H9 (cell line): ENCODE results near the gene SEC14L5. TPM values are rescaled to one million over a fixed set of nuclear protein-coding genes. Genes with fewer than 3 reads are reported as not detected.

Source experiments
- DNase-seq: peaks from one replicate; pipeline ENCODE4 v3.0.0-alpha.2; 2017
- H2AFZ ChIP-seq: one replicate; pipeline ENCODE4 v1.6.1; 2013; ENCODE audit warnings: mild to moderate bottlenecking, low read length, control low read depth, moderate library complexity
- H2AK5ac ChIP-seq: 2 replicates; pipeline ENCODE4 v1.6.1; 2013; ENCODE audit warnings: low read length, control low read depth, mixed read lengths; ENCODE audit not compliant: insufficient read length
- H2BK120ac ChIP-seq: one replicate; pipeline ENCODE4 v1.6.1; 2013; ENCODE audit warnings: low read depth, mild to moderate bottlenecking, low read length, control low read depth, inconsistent platforms; ENCODE audit not compliant: poor library complexity, severe bottlenecking
- H2BK12ac ChIP-seq: 2 replicates; pipeline ENCODE4 v1.6.1; 2013; ENCODE audit warnings: low read length, control low read depth, mixed read lengths, low read depth; ENCODE audit not compliant: insufficient read length
- H2BK15ac ChIP-seq: 2 replicates; pipeline ENCODE4 v1.6.1; 2013; ENCODE audit warnings: low read depth, low read length, control low read depth
- H2BK20ac ChIP-seq: one replicate; pipeline ENCODE4 v1.6.1; 2013; ENCODE audit warnings: low read depth, mild to moderate bottlenecking, low read length, control low read depth, inconsistent platforms; ENCODE audit not compliant: poor library complexity, severe bottlenecking
- H2BK5ac ChIP-seq: 2 replicates; pipeline ENCODE4 v1.6.1; 2013; ENCODE audit warnings: low read length, control low read depth, mixed read lengths; ENCODE audit not compliant: insufficient read length
- H3K14ac ChIP-seq: 2 replicates; pipeline ENCODE4 v1.6.1; 2013; ENCODE audit warnings: low read length, control low read depth; ENCODE audit not compliant: insufficient read depth
- H3K18ac ChIP-seq: 2 replicates; pipeline ENCODE4 v1.6.1; 2013; ENCODE audit warnings: low read depth, mild to moderate bottlenecking, mixed read lengths, low read length, control low read depth; ENCODE audit not compliant: insufficient read length
- H3K23ac ChIP-seq: 2 replicates; pipeline ENCODE4 v1.6.1; 2013; ENCODE audit warnings: low read length, control low read depth, mixed read lengths, low read depth; ENCODE audit not compliant: insufficient read length
- H3K23me2 ChIP-seq: 2 replicates; pipeline ENCODE4 v1.6.1; 2013; ENCODE audit warnings: low read depth, mild to moderate bottlenecking, mixed read lengths, low read length, control low read depth; ENCODE audit not compliant: insufficient read length, poor library complexity, severe bottlenecking
- H3K27ac ChIP-seq: 2 replicates; pipeline ENCODE4 v1.5.1; 2013; ENCODE audit warnings: low read length, control low read depth, mixed read lengths, low read depth; ENCODE audit not compliant: insufficient read length
- H3K27me3 ChIP-seq: 2 replicates; pipeline ENCODE4 v1.6.1; 2013; ENCODE audit warnings: low read length, control low read depth, inconsistent platforms; ENCODE audit not compliant: insufficient read depth
- H3K4ac ChIP-seq: 2 replicates; pipeline ENCODE4 v1.6.1; 2013; ENCODE audit warnings: low read depth, mild to moderate bottlenecking, control low read depth, inconsistent platforms, low read length, moderate library complexity
- H3K4me1 ChIP-seq: 2 replicates; pipeline ENCODE4 v1.6.1; 2013; ENCODE audit warnings: low read length, control low read depth, inconsistent platforms; ENCODE audit not compliant: insufficient read depth
- H3K4me2 ChIP-seq: 2 replicates; pipeline ENCODE4 v1.6.1; 2013; ENCODE audit warnings: low read length, control low read depth, mixed read lengths; ENCODE audit not compliant: insufficient read length, insufficient read depth
- H3K56ac ChIP-seq: 2 replicates; pipeline ENCODE4 v1.6.1; 2013; ENCODE audit warnings: low read depth, mild to moderate bottlenecking, mixed read lengths, low read length, control low read depth; ENCODE audit not compliant: insufficient read length
- H3K79me1 ChIP-seq: 2 replicates; pipeline ENCODE4 v1.6.1; 2013; ENCODE audit warnings: low read depth, mild to moderate bottlenecking, moderate library complexity, low read length, control low read depth, inconsistent platforms; ENCODE audit not compliant: insufficient read depth, poor library complexity, severe bottlenecking
- H3K79me2 ChIP-seq: 2 replicates; pipeline ENCODE4 v1.6.1; 2013; ENCODE audit warnings: low read length, control low read depth, inconsistent platforms; ENCODE audit not compliant: insufficient read depth
- H3K9ac ChIP-seq: 2 replicates; pipeline ENCODE4 v1.6.1; 2013; ENCODE audit warnings: low read length, control low read depth, mixed read lengths; ENCODE audit not compliant: insufficient read length; ENCODE audit errors: extremely low read depth
- H3K9me3 ChIP-seq: one replicate; pipeline ENCODE4 v1.6.1; 2013; ENCODE audit warnings: low read depth, low read length, inconsistent platforms; ENCODE audit not compliant: control insufficient read depth
- H3T11ph ChIP-seq: one replicate; pipeline ENCODE4 v1.6.1; 2013; ENCODE audit warnings: mild to moderate bottlenecking, low read length, control low read depth, inconsistent platforms
- H4K20me1 ChIP-seq: one replicate; pipeline ENCODE4 v1.6.1; 2013; ENCODE audit not compliant: control insufficient read depth, insufficient read length, insufficient read depth
- H4K5ac ChIP-seq: 2 replicates; pipeline ENCODE4 v1.6.1; 2013; ENCODE audit warnings: low read depth, mild to moderate bottlenecking, mixed read lengths, low read length, control low read depth; ENCODE audit not compliant: insufficient read length
- H4K8ac ChIP-seq: replicated peaks from 2 replicates; pipeline ENCODE4 v1.6.1; 2013; ENCODE audit warnings: low read length, control low read depth, mixed read lengths, low read depth; ENCODE audit not compliant: insufficient read length
- H4K91ac ChIP-seq: 2 replicates; pipeline ENCODE4 v1.6.1; 2013; ENCODE audit warnings: low read depth, mild to moderate bottlenecking, moderate library complexity, mixed read lengths, low read length, control low read depth; ENCODE audit not compliant: insufficient read length
- H3K27ac Mint-ChIP-seq, 3 experiments: 2 replicates in 2 of 3; 3 replicates in 1 of 3; pipeline ENCODE4 v1.8.0; 2020 to 2021; ENCODE audit warnings: mixed read lengths in 3 of 3, mild to moderate bottlenecking in 1 of 3, moderate library complexity in 1 of 3
- H3K27me3 Mint-ChIP-seq: 2 replicates; pipeline ENCODE4 v1.8.0; 2021; ENCODE audit warnings: low read depth, mild to moderate bottlenecking, moderate library complexity, mixed read lengths
- H3K36me3 Mint-ChIP-seq, 3 experiments: 2 replicates in 2 of 3; 3 replicates in 1 of 3; pipeline ENCODE4 v1.8.0; 2020 to 2021; ENCODE audit warnings: low read depth in 3 of 3, mixed read lengths in 3 of 3; ENCODE audit not compliant: insufficient read depth in 1 of 3
- H3K4me1 Mint-ChIP-seq, 2 experiments: 2 replicates each; pipeline ENCODE4 v1.8.0; 2020; ENCODE audit warnings: mixed read lengths in 2 of 2
- H3K4me3 Mint-ChIP-seq, 2 experiments: 2 replicates in 1 of 2; 3 replicates in 1 of 2; pipeline ENCODE4 v1.8.0; 2020 to 2021; ENCODE audit warnings: mild to moderate bottlenecking in 2 of 2, mixed read lengths in 2 of 2, moderate library complexity in 1 of 2
- H3K9me3 Mint-ChIP-seq, 2 experiments: 2 replicates in 1 of 2; 3 replicates in 1 of 2; pipeline ENCODE4 v1.8.0; 2020; ENCODE audit warnings: mild to moderate bottlenecking in 2 of 2, mixed read lengths in 2 of 2, moderate library complexity in 1 of 2
- CTCF ChIP-seq: fragments of 200-600 bp; sonication (generic); conservative IDR thresholded peaks from 3 replicates; pipeline ENCODE4 v1.8.0; 2021; ENCODE audit warnings: antibody characterized with exemption, mild to moderate bottlenecking
- WGBS: extraction: QIAGEN DNeasy Blood & Tissue Kit; methylation state at CpG from one replicate; pipeline ENCODE4 v1.1.7; 2013; ENCODE audit warnings: missing lambda C conversion rate, low lambda C conversion rate, mixed read lengths; ENCODE audit not compliant: insufficient read length; ENCODE audit errors: extremely low coverage; 5-methylcytosine and 5-hydroxymethylcytosine counted together
- total RNA-seq: library from RNA; stranded (reverse); gene quantifications from 2 replicates; pipeline ENCODE4 v1.2.1, GENCODE V29; 2021

The SEC14L5 gene
- total RNA-seq, 1 experiment from 2014 or later: 4.1 TPM

GRCh38 chr16:5012887-5013286 lies 54.8 kb downstream of the SEC14L5 start:
- no peaks in the 10 kb centered on the region for H3K4me1 ChIP-seq
- no peak overlapping the region for H4K91ac ChIP-seq
- no peak overlapping the region for H3K4me3 Mint-ChIP-seq
- no peak for TF ChIP-seq CTCF
- DNase-seq: no peak
- H3K9ac ChIP-seq: no peak overlapping the region
- no peaks in the 10 kb centered on the region for H3K79me1 ChIP-seq
- H3K56ac ChIP-seq: no peak overlapping the region
- no peak overlapping the region for H3K18ac ChIP-seq
- no peak overlapping the region for H2BK12ac ChIP-seq
- no peaks in the 10 kb centered on the region for H3K23me2 ChIP-seq
- H3T11ph ChIP-seq: no peak overlapping the region
- no peak overlapping the region for H2BK15ac ChIP-seq
- H3K9me3 ChIP-seq: no peaks in the 10 kb centered on the region
- no CpG with 5 or more reads among the region's 6 CpGs for WGBS
- H2AFZ ChIP-seq: no peak overlapping the region
- no peaks in the 10 kb centered on the region for H4K20me1 ChIP-seq
- H3K36me3 Mint-ChIP-seq: peaks cover 0 to 8% (median 2%) of the 10 kb centered on the region in 3 experiments; a peak in 4 of 7 replicates
- H4K5ac ChIP-seq: no peak overlapping the region
- peak overlapping the region in 1 of 3 experiments; percentile 14; a peak in 2 of 7 replicates for H3K27ac Mint-ChIP-seq
- H2AK5ac ChIP-seq: no peak overlapping the region
- H3K23ac ChIP-seq: no peak overlapping the region
- H3K4me1 Mint-ChIP-seq: peaks cover 15 to 20% of the 10 kb centered on the region in 2 experiments
- H3K27me3 ChIP-seq: no peaks in the 10 kb centered on the region
- H3K14ac ChIP-seq: no peak overlapping the region
- peaks cover 2 to 4% of the 10 kb centered on the region in 2 experiments; a peak in 4 of 5 replicates for H3K9me3 Mint-ChIP-seq
- H3K4ac ChIP-seq: no peak overlapping the region
- H3K27me3 Mint-ChIP-seq: peaks cover 5% of the 10 kb centered on the region; the same call in 1 of the 2 replicates
- no peaks in the 10 kb centered on the region for H3K79me2 ChIP-seq
- no peak overlapping the region for H3K4me2 ChIP-seq
- no peak overlapping the region for H4K8ac ChIP-seq
- H2BK5ac ChIP-seq: no peak overlapping the region
- H2BK20ac ChIP-seq: no peak overlapping the region
- no peak overlapping the region for H2BK120ac ChIP-seq
- no peak overlapping the region for H3K27ac ChIP-seq
